GM12891 (cell line): ENCODE data around the gene CFH.

Experiments
- POLR2A ChIP-seq: IDR thresholded peaks from 2 replicates; pipeline ENCODE4 v1.6.1; 2011; ENCODE audit warnings: low read depth, low read length, control low read depth
- POLR2AphosphoS5 ChIP-seq: IDR thresholded peaks from 2 replicates; pipeline ENCODE4 v1.6.1; 2011; ENCODE audit warnings: low read depth, low read length, control low read depth
- SPI1 ChIP-seq: IDR thresholded peaks from 2 replicates; pipeline ENCODE4 v1.6.1; 2011; ENCODE audit warnings: low read depth, low read length, control low read depth
- TAF1 ChIP-seq: IDR thresholded peaks from 2 replicates; pipeline ENCODE4 v1.6.1; 2011; ENCODE audit warnings: low read depth, low read length, control low read depth

DNA sequence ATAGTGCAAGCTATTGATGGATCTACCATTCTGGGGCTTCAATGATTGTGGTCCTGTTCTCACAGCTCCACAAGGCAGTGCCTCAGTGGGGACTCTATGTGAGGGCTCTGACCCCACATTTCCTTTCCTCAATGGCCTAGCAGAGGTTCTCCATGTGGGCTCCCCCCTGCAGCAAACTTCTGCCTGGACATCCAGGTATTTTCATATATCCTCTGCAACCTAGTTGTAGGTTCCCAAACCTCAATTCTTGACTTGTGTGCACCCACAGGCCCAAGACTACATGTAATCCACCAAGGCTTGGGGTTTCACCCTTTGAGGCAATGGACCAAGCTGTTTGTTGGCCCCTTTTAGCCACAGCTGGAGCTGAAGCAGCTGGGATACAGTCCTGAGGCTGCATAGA is 86.9 kb downstream of the CFH start:
- TF ChIP-seq POLR2A: no peak
- TF ChIP-seq TAF1: no peak
- TF ChIP-seq POLR2AphosphoS5: no peak
- TF ChIP-seq SPI1: no peak
